ENCODE results near the gene ZNF211. TPM values are rescaled to one million over a fixed set of nuclear protein-coding genes. Genes with fewer than 3 reads are reported as not detected.
A peak's percentile ranks its signal among the peaks of the same experiment; 100 is the strongest.

Gene ZNF211
- total and polyA plus RNA-seq, 9 of the 15 experiments (the other 6 are each of a cell fraction or from before 2014, with no cell fraction given) = 1.3 to 11.6 (median 4.5) TPM

DNA sequence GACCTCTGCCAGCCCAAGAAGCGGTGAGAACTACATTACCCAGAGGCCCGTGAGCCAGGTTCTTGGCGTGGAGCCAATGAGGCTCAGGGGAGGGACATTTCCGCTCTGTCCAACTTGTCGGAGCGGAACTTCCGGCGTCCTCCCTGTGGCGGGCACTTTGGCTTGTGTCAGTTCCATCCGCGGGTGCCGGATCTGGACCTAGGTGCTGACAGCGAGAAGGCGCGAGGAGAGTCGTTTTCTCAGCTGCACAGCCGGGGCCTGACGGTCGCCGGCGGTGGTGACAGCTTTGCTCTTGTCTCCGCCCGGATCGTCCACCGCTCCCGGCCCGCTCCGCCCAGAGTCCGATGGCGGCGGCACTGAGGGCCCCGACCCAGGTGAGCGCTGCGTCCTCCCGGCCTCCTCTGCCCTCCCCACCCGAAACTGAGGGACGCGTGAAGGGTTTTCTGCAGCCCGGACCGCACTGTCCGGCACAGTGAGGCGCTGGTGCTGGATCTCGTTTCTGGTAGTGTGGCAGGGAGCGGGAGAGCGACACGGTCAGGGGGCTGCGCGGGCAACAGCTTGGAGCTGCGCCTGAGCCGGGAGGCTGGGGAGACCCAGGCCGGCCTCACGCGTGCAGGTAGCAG lies 33.1 kb upstream of the ZNF211 start, which contains the start of gene ZNF530 (continued):
- TF ChIP-seq, protein P1, sequence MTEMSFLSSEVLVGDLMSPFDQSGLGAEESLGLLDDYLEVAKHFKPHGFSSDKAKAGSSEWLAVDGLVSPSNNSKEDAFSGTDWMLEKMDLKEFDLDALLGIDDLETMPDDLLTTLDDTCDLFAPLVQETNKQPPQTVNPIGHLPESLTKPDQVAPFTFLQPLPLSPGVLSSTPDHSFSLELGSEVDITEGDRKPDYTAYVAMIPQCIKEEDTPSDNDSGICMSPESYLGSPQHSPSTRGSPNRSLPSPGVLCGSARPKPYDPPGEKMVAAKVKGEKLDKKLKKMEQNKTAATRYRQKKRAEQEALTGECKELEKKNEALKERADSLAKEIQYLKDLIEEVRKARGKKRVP (CRISPR knock-in tag; IDR thresholded peaks at IDR 0.05) = no peak
- TF ChIP-seq ETV1 (tag; conservative IDR thresholded peaks at IDR 0.05; ENCODE audit: low read depth) (peak; percentile 80), MECOM (CRISPR knock-in tag; IDR thresholded peaks at IDR 0.05) (no peak), SNRNP70 (optimal IDR thresholded peaks at IDR 0.05; ENCODE audit: low read depth, low read length) (no peak), HIVEP1 (CRISPR knock-in tag; IDR thresholded peaks at IDR 0.05) (no peak), NR3C1 (CRISPR knock-in tag; IDR thresholded peaks at IDR 0.05) (no peak), CREBBP (IDR thresholded peaks at IDR 0.05; ENCODE audit: low read depth, low read length) (no peak), ILK (tag; IDR thresholded peaks at IDR 0.05; ENCODE audit: borderline replicate concordance, low read depth) (no peak), NFYB (IDR thresholded peaks at IDR 0.05; ENCODE audit: extremely low read depth, insufficient read length) (no peak), ZNF778 (CRISPR knock-in tag; IDR thresholded peaks at IDR 0.05) (no peak), HNRNPUL1 (IDR thresholded peaks at IDR 0.05; ENCODE audit: low read length) (no peak), GATAD2B (IDR thresholded peaks at IDR 0.05; ENCODE audit: borderline replicate concordance) (no peak), SRSF7 (optimal IDR thresholded peaks at IDR 0.05; ENCODE audit: low read depth, low read length) (no peak), ZBTB7A (IDR thresholded peaks at IDR 0.05; ENCODE audit: borderline replicate concordance, control insufficient read depth, low read depth, low read length) (no peak), ZNF165 (CRISPR knock-in tag; IDR thresholded peaks at IDR 0.05; ENCODE audit: borderline replicate concordance) (no peak), ZNF143 (CRISPR knock-in tag; IDR thresholded peaks at IDR 0.05) (peak; percentile 90), TAF9B (IDR thresholded peaks at IDR 0.05; ENCODE audit: partially characterized antibody) (no peak), RBFOX2 (IDR thresholded peaks at IDR 0.05; ENCODE audit: low read depth, low read length) (peak; percentile 71)
- TF ChIP-seq, protein P2, sequence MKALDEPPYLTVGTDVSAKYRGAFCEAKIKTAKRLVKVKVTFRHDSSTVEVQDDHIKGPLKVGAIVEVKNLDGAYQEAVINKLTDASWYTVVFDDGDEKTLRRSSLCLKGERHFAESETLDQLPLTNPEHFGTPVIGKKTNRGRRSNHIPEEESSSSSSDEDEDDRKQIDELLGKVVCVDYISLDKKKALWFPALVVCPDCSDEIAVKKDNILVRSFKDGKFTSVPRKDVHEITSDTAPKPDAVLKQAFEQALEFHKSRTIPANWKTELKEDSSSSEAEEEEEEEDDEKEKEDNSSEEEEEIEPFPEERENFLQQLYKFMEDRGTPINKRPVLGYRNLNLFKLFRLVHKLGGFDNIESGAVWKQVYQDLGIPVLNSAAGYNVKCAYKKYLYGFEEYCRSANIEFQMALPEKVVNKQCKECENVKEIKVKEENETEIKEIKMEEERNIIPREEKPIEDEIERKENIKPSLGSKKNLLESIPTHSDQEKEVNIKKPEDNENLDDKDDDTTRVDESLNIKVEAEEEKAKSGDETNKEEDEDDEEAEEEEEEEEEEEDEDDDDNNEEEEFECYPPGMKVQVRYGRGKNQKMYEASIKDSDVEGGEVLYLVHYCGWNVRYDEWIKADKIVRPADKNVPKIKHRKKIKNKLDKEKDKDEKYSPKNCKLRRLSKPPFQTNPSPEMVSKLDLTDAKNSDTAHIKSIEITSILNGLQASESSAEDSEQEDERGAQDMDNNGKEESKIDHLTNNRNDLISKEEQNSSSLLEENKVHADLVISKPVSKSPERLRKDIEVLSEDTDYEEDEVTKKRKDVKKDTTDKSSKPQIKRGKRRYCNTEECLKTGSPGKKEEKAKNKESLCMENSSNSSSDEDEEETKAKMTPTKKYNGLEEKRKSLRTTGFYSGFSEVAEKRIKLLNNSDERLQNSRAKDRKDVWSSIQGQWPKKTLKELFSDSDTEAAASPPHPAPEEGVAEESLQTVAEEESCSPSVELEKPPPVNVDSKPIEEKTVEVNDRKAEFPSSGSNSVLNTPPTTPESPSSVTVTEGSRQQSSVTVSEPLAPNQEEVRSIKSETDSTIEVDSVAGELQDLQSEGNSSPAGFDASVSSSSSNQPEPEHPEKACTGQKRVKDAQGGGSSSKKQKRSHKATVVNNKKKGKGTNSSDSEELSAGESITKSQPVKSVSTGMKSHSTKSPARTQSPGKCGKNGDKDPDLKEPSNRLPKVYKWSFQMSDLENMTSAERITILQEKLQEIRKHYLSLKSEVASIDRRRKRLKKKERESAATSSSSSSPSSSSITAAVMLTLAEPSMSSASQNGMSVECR (CRISPR knock-in tag; IDR thresholded peaks at IDR 0.05) = peak; percentile 84
- TF ChIP-seq, protein P3, sequence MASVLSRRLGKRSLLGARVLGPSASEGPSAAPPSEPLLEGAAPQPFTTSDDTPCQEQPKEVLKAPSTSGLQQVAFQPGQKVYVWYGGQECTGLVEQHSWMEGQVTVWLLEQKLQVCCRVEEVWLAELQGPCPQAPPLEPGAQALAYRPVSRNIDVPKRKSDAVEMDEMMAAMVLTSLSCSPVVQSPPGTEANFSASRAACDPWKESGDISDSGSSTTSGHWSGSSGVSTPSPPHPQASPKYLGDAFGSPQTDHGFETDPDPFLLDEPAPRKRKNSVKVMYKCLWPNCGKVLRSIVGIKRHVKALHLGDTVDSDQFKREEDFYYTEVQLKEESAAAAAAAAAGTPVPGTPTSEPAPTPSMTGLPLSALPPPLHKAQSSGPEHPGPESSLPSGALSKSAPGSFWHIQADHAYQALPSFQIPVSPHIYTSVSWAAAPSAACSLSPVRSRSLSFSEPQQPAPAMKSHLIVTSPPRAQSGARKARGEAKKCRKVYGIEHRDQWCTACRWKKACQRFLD (CRISPR knock-in tag; IDR thresholded peaks at IDR 0.05) = no peak
- TF ChIP-seq, protein P4, sequence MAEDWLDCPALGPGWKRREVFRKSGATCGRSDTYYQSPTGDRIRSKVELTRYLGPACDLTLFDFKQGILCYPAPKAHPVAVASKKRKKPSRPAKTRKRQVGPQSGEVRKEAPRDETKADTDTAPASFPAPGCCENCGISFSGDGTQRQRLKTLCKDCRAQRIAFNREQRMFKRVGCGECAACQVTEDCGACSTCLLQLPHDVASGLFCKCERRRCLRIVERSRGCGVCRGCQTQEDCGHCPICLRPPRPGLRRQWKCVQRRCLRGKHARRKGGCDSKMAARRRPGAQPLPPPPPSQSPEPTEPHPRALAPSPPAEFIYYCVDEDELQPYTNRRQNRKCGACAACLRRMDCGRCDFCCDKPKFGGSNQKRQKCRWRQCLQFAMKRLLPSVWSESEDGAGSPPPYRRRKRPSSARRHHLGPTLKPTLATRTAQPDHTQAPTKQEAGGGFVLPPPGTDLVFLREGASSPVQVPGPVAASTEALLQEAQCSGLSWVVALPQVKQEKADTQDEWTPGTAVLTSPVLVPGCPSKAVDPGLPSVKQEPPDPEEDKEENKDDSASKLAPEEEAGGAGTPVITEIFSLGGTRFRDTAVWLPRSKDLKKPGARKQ (CRISPR knock-in tag; IDR thresholded peaks at IDR 0.05) = no peak

Data from K562 (cell line).